Activated B cell treated with CpG ODN at 0.5 μM for 24 hours (primary cell): ENCODE measurements around the gene HSDL2. TPM values are rescaled to one million over a fixed set of nuclear protein-coding genes. Genes with fewer than 3 reads are reported as not detected.

Experiments
- ATAC-seq: fragments of 200-7000 bp; cut with Tn5 transposase; one replicate; pipeline ENCODE4 v1.10.0; 2021; ENCODE audit warnings: low read depth, mild to moderate bottlenecking, moderate library complexity
- CTCF ChIA-PET: fragments of 350-600 bp; sonication (Branson Sonifier 250); formaldehyde crosslinking; loops from one replicate; lab custom pipeline; 2021; ENCODE audit warnings: antibody characterized with exemption; lab: Charles Lee
- POLR2A ChIA-PET: fragments of 350-600 bp; sonication (Branson Sonifier 250); formaldehyde crosslinking; loops from one replicate; lab custom pipeline; 2021; ENCODE audit warnings: antibody characterized with exemption; lab: Charles Lee
- DNase-seq: peaks from one replicate; pipeline ENCODE4 v3.0.0; 2022
- H3K27ac Mint-ChIP-seq: one replicate; pipeline ENCODE4 v1.8.0; 2020; ENCODE audit warnings: mixed read lengths
- H3K27me3 Mint-ChIP-seq: one replicate; pipeline ENCODE4 v1.8.0; 2021; ENCODE audit warnings: mixed read lengths
- H3K36me3 Mint-ChIP-seq: one replicate; pipeline ENCODE4 v1.8.0; 2021; ENCODE audit warnings: low read depth, mixed read lengths
- H3K4me1 Mint-ChIP-seq: one replicate; pipeline ENCODE4 v1.8.0; 2021; ENCODE audit warnings: mixed read lengths
- H3K4me3 Mint-ChIP-seq: one replicate; pipeline ENCODE4 v1.8.0; 2020; ENCODE audit warnings: mild to moderate bottlenecking, mixed read lengths
- H3K9me3 Mint-ChIP-seq: one replicate; pipeline ENCODE4 v1.8.0; 2020; ENCODE audit warnings: mixed read lengths
- intact Hi-C: fragments of 100-400 bp; cut with micrococcal nuclease; formaldehyde crosslinking; loops from one replicate; pipeline ENCODE4 v1.15.1; 2024
- total RNA-seq: library from RNA; stranded (reverse); gene quantifications from 2 replicates; pipeline ENCODE4 v1.2.3, GENCODE V29; 2022
- TF ChIP-seq, protein P1 (sequence below): fragments of 200-600 bp; IDR thresholded peaks from one replicate; pipeline ENCODE4 v1.8.0; 2022; ENCODE audit warnings: antibody characterized with exemption, mild to moderate bottlenecking

HSDL2 gene
- total RNA-seq, 1 donor from 2014 or later, result 11.3 TPM

DNA sequence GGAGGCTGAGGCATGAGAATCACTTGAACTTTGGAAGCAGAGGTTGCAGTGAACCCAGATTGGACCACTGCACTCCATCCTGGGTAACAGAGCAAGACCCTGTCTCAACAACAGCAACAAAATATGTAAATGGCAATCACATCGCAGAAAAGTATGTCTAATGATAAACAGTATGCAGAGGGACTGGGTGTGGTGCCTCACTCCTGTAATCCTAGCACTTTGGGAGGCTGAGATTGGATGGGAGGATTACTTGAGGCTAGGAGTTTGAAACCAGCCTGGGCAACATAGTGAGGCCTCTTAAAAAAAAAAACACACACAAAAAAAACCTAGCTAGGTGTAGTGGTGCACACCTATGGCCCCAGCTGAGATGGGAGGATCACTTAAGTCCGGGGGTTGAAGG lies 40.3 kb downstream of the HSDL2 start:
- ChIA-PET CTCF (no interaction called here), POLR2A (no interaction called here)
- Mint-ChIP-seq H3K27ac (no peak overlapping the region), H3K27me3 (no peaks in the 10 kb centered on the region), H3K36me3 (peaks cover 12% of the 10 kb centered on the region), H3K4me3 (no peak overlapping the region), H3K9me3 (no peaks in the 10 kb centered on the region), H3K4me1 (no peaks in the 10 kb centered on the region)
- TF ChIP-seq, protein P1, sequence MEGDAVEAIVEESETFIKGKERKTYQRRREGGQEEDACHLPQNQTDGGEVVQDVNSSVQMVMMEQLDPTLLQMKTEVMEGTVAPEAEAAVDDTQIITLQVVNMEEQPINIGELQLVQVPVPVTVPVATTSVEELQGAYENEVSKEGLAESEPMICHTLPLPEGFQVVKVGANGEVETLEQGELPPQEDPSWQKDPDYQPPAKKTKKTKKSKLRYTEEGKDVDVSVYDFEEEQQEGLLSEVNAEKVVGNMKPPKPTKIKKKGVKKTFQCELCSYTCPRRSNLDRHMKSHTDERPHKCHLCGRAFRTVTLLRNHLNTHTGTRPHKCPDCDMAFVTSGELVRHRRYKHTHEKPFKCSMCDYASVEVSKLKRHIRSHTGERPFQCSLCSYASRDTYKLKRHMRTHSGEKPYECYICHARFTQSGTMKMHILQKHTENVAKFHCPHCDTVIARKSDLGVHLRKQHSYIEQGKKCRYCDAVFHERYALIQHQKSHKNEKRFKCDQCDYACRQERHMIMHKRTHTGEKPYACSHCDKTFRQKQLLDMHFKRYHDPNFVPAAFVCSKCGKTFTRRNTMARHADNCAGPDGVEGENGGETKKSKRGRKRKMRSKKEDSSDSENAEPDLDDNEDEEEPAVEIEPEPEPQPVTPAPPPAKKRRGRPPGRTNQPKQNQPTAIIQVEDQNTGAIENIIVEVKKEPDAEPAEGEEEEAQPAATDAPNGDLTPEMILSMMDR, result no peak
- intact Hi-C loops, result no loop called here
- DNase-seq, result no peak
- ATAC-seq, result no peak

DNA sequence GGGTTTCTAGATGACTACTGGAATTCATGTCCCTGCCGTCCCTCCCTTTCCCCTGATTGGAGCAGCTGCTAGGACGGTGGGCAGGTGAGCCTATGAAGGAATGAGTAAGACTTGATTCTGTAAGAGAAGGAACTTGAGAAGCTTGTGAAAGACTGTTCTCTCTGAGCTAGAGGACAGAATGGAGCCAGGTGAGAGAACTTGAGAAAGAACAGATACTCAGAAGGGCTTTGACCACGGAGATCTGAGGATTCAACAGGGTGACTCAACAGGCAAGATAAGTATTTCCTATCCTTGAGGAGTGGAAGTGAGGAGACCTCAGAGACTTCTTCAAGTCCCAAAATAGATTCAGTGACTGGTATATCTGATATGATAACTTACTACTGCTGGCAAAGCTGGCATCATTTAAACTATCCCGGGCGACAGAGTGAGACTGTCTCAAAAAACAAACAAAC lies 41.9 kb downstream of the HSDL2 start:
- POLR2A ChIA-PET, result no interaction called here
- CTCF ChIA-PET, result no interaction called here
- Mint-ChIP-seq H3K27ac (no peak overlapping the region), H3K36me3 (peaks cover 12% of the 10 kb centered on the region), H3K4me1 (no peaks in the 10 kb centered on the region), H3K9me3 (no peaks in the 10 kb centered on the region), H3K27me3 (no peaks in the 10 kb centered on the region), H3K4me3 (no peak overlapping the region)
- intact Hi-C loops, result no loop called here
- TF ChIP-seq, protein P1, result no peak
- no peak for ATAC-seq
- DNase-seq, result no peak

- Mint-ChIP-seq H3K4me1 (no peaks in the 10 kb centered on the region), H3K36me3 (peaks cover 12% of the 10 kb centered on the region), H3K27ac (no peak overlapping the region), H3K4me3 (no peak overlapping the region), H3K9me3 (no peaks in the 10 kb centered on the region), H3K27me3 (no peaks in the 10 kb centered on the region)
- ATAC-seq (no peak), DNase-seq (no peak)
- intact Hi-C loops, result no loop called here
- ChIA-PET POLR2A (no interaction called here), CTCF (no interaction called here)
- TF ChIP-seq, protein P1, result no peak
Observed at GRCh38 chr9:112422417-112423148, 42.7 kb downstream of the HSDL2 start.

DNA sequence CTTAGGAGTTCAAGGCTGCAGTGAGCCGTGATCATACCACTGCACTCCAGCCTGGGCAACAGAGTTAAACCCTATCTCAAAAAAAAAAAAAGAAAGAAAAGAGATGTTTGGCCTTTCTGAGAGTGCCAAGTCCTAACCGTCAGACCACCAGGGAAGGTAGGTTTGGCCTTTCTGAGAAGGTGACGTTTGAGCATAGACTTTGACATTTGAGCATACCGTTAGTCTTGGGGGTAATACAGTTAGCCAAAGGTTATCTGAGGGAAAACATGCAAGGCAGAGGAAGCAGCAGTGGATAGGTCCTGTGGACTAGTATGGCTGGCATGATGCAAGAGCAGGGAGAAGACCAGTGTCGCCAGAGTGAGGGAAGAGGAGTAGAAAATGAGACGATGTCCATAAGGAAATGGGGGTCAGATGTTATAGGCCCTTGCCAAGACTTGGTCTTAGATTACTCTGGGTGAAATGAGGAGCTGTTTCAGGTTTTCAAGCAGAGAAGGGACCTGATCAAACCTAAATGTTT lies 50.2 kb downstream of the HSDL2 start:
- H3K27ac Mint-ChIP-seq, result no peak overlapping the region
- no peaks in the 10 kb centered on the region for H3K27me3 Mint-ChIP-seq
- TF ChIP-seq, protein P1, result no peak
- no peaks in the 10 kb centered on the region for H3K4me1 Mint-ChIP-seq
- no peak overlapping the region for H3K4me3 Mint-ChIP-seq
- ATAC-seq, result no peak
- intact Hi-C loops, result no loop called here
- ChIA-PET POLR2A (no interaction called here), CTCF (no interaction called here)
- no peaks in the 10 kb centered on the region for H3K9me3 Mint-ChIP-seq
- H3K36me3 Mint-ChIP-seq, result peaks cover 15% of the 10 kb centered on the region
- DNase-seq, result no peak

DNA sequence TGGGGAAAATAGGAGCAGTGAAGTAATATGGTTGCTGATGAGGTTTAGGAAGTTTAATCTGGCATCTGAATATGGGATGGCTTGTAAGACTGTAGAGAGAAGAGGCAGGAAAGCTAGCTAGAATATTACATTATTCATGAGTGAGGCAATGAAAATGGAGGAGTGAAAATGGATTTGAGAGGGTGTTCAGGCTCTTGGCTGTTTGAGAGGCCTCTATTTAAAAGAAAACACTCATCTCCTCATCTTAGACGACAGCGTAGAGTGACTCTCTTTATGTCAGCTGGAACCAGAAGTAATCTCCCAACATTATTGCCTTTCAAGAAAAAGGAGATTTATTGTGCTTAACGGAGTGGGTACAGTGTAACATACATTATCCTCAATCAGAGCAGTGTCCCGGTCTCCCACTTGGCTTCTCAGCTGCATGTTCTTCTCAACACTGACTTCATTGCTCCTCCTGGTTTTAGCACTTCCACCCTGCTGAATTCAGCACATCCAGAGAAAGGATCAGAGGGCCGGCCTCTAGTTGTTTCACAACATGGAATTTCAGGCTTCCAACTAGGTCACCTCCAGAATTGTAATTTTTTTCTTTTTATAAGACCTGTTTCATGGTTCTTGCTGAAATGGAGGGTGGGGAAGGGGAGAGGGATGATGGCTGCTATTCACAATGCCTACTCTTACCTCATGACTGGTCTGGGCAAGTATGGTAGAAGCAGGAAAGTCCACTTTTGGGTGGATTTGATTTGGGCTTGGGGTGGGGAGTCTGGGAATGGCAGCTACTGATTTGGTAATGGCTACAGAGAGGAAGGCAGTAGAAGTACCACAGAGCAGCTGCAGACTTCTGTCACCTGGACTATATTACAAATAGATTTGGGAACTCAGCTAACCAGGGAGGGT lies 53.8 kb downstream of the HSDL2 start:
- H3K36me3 Mint-ChIP-seq, result peaks cover 10% of the 10 kb centered on the region
- H3K27me3 Mint-ChIP-seq, result no peaks in the 10 kb centered on the region
- H3K9me3 Mint-ChIP-seq, result no peaks in the 10 kb centered on the region
- no peak for ATAC-seq
- H3K27ac Mint-ChIP-seq, result no peak overlapping the region
- H3K4me1 Mint-ChIP-seq, result no peaks in the 10 kb centered on the region
- H3K4me3 Mint-ChIP-seq, result no peak overlapping the region
- POLR2A ChIA-PET, result no interaction called here
- TF ChIP-seq, protein P1, result no peak
- DNase-seq, result no peak
- intact Hi-C loops, result no loop called here
- CTCF ChIA-PET, result no interaction called here
